WTC11 (cell line): ENCODE results near the gene SGTA. TPM values are rescaled to one million over a fixed set of nuclear protein-coding genes. Genes with fewer than 3 reads are reported as not detected.

ENCODE experiments used
- ATAC-seq: fragments of 200-7000 bp; cut with Tn5 transposase; 2 replicates; pipeline ENCODE4 v1.10.0; 2021; ENCODE audit warnings: mild to moderate bottlenecking, moderate library complexity
- CTCF ChIA-PET: fragments of 300-600 bp; sonication (Branson Sonifier 250); formaldehyde crosslinking; loops from one replicate; lab custom pipeline; 2021; ENCODE audit warnings: antibody characterized with exemption; lab: Charles Lee
- POLR2A ChIA-PET: fragments of 350-600 bp; sonication (Branson Sonifier 250); formaldehyde crosslinking; loops from one replicate; lab custom pipeline; 2021; ENCODE audit warnings: antibody characterized with exemption; lab: Charles Lee
- DNase-seq: peaks from one replicate; pipeline ENCODE4 v3.0.0; 2021; ENCODE audit warnings: low spot score
- H3K27ac Mint-ChIP-seq: 2 replicates; pipeline ENCODE4 v1.8.0; 2021; ENCODE audit warnings: mixed read lengths
- H3K27me3 Mint-ChIP-seq: 2 replicates; pipeline ENCODE4 v1.8.0; 2021; ENCODE audit warnings: low read depth, mild to moderate bottlenecking, moderate library complexity, mixed read lengths
- H3K36me3 Mint-ChIP-seq: 2 replicates; pipeline ENCODE4 v1.8.0; 2021; ENCODE audit warnings: mixed read lengths
- H3K4me1 Mint-ChIP-seq: 2 replicates; pipeline ENCODE4 v1.8.0; 2022; ENCODE audit warnings: mixed read lengths
- H3K4me3 Mint-ChIP-seq: 2 replicates; pipeline ENCODE4 v1.8.0; 2021; ENCODE audit warnings: mild to moderate bottlenecking, moderate library complexity, mixed read lengths
- H3K9me3 Mint-ChIP-seq: 2 replicates; pipeline ENCODE4 v1.8.0; 2021; ENCODE audit warnings: mixed read lengths
- ESRRA ChIP-seq: sonication (generic); formaldehyde crosslinking; IDR thresholded peaks from 2 replicates; pipeline ENCODE4 v1.8.1; 2022; ENCODE audit warnings: mild to moderate bottlenecking, missing genetic modification reagents, borderline replicate concordance
- KAT7 ChIP-seq: sonication (generic); formaldehyde crosslinking; IDR thresholded peaks from 2 replicates; pipeline ENCODE4 v1.8.1; 2023; ENCODE audit warnings: missing genetic modification reagents, mild to moderate bottlenecking, borderline replicate concordance
- NFATC4 ChIP-seq: fragments of 250-450 bp; sonication (Bioruptor Pico); IDR thresholded peaks from 2 replicates; pipeline ENCODE4 v1.9.0; 2021; ENCODE audit warnings: mild to moderate bottlenecking
- NFYB ChIP-seq: sonication (generic); formaldehyde crosslinking; conservative IDR thresholded peaks from 2 replicates; pipeline ENCODE4 v1.8.0; 2022; ENCODE audit warnings: low read depth, missing genetic modification reagents
- OVOL2 ChIP-seq: fragments of 250-450 bp; sonication (Bioruptor Pico); IDR thresholded peaks from 2 replicates; pipeline ENCODE4 v1.9.0; 2021; ENCODE audit warnings: mild to moderate bottlenecking, borderline replicate concordance
- RELA ChIP-seq: sonication (generic); formaldehyde crosslinking; IDR thresholded peaks from 2 replicates; pipeline ENCODE4 v1.8.1; 2022; ENCODE audit warnings: missing genetic modification reagents, mild to moderate bottlenecking, borderline replicate concordance
- SOX15 ChIP-seq: fragments of 250-450 bp; sonication (Bioruptor Pico); IDR thresholded peaks from 2 replicates; pipeline ENCODE4 v1.9.0; 2021; ENCODE audit warnings: mild to moderate bottlenecking
- TEAD4 ChIP-seq: sonication (generic); formaldehyde crosslinking; IDR thresholded peaks from 2 replicates; pipeline ENCODE4 v1.8.0; 2022; ENCODE audit warnings: mild to moderate bottlenecking, missing genetic modification reagents
- TP53 ChIP-seq: sonication (generic); formaldehyde crosslinking; IDR thresholded peaks from 2 replicates; pipeline ENCODE4 v1.8.1; 2023; ENCODE audit warnings: mild to moderate bottlenecking, missing genetic modification reagents
- ZNF263 ChIP-seq: sonication (generic); formaldehyde crosslinking; IDR thresholded peaks from 2 replicates; pipeline ENCODE4 v1.8.1; 2022; ENCODE audit warnings: low read depth, mild to moderate bottlenecking, moderate library complexity, missing genetic modification reagents
- total RNA-seq: library from RNA; stranded (reverse); gene quantifications from 3 replicates; pipeline ENCODE4 v1.2.3, GENCODE V29; 2021
- TF ChIP-seq, protein P1 (sequence below): fragments of 250-450 bp; sonication (Bioruptor Pico); IDR thresholded peaks from 2 replicates; pipeline ENCODE4 v1.9.0; 2021; ENCODE audit warnings: mild to moderate bottlenecking
- TF ChIP-seq, protein P2 (sequence below): sonication (generic); formaldehyde crosslinking; IDR thresholded peaks from 2 replicates; pipeline ENCODE4 v1.8.0; 2022; ENCODE audit warnings: mild to moderate bottlenecking, missing genetic modification reagents
- TF ChIP-seq, protein P3 (sequence below): fragments of 250-450 bp; sonication (Bioruptor Pico); IDR thresholded peaks from 2 replicates; pipeline ENCODE4 v2.1.2; 2022; ENCODE audit warnings: mild to moderate bottlenecking, moderate library complexity
- TF ChIP-seq, protein P4 (sequence below): sonication (generic); formaldehyde crosslinking; IDR thresholded peaks from 2 replicates; pipeline ENCODE4 v1.8.1; 2022; ENCODE audit warnings: mild to moderate bottlenecking, missing genetic modification reagents, moderate library complexity, borderline replicate concordance

The SGTA gene
- total RNA-seq, 1 experiment from 2014 or later = 91.2 TPM

DNA sequence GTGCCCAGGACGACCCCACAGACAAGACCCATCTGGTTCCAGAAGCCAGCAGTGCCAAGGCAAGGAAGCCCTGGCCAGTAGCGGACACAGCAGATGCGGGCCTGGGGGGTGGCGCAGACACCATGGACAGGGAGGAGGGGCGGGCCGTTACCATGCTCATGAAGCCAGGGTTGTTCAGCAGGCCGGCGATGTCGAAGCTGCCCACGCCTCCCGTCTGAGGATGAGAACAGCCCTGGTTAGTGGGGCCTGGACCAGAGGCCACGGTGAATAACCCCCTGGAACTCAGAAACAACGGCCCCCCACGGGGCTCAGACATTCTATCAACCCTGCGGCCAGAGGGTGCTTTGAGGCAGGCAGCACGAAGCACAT lies 21.8 kb downstream of the SGTA start:
- POLR2A ChIA-PET = no interaction called here
- Mint-ChIP-seq H3K27me3 (no peaks in the 10 kb centered on the region), H3K4me3 (no peak overlapping the region), H3K27ac (no peak overlapping the region), H3K36me3 (peaks cover 37% of the 10 kb centered on the region), H3K4me1 (no peaks in the 10 kb centered on the region), H3K9me3 (no peaks in the 10 kb centered on the region)
- ATAC-seq = no peak
- DNase-seq = no peak
- TF ChIP-seq, protein P1, sequence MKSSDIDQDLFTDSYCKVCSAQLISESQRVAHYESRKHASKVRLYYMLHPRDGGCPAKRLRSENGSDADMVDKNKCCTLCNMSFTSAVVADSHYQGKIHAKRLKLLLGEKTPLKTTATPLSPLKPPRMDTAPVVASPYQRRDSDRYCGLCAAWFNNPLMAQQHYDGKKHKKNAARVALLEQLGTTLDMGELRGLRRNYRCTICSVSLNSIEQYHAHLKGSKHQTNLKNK (CRISPR knock-in tag) = no peak
- TF ChIP-seq ZNF263 (CRISPR knock-in tag) (no peak), OVOL2 (CRISPR knock-in tag) (no peak)
- CTCF ChIA-PET = no interaction called here

DNA sequence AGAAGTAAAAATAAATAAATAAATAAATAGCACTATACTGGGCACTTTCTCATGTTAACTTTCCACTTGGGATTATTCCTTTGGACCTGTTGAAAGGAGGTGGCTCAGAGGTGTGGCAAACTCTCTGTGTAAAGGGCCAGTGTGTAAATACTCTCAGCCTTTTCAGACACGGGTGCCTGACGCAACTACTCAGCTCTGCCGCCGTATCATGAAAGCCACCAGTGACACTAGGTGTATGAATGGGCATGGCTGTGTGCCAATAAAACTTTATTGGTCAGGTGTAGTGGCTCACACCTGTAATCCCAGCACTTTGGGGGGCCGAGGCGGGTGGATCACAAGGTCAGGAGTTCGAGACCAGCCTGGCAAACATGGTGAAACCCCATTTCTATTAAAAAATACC lies 23.1 kb downstream of the SGTA start:
- CTCF ChIA-PET = interaction anchor here (0.8 kb wide), 1 partner anchor 11 kb away, joined by 3 read pairs; no protein-coding TSS in a partner anchor
- DNase-seq (no peak), ATAC-seq (no peak)
- H3K27ac Mint-ChIP-seq = no peak overlapping the region
- no peak overlapping the region for H3K4me3 Mint-ChIP-seq
- no peaks in the 10 kb centered on the region for H3K9me3 Mint-ChIP-seq
- no peaks in the 10 kb centered on the region for H3K27me3 Mint-ChIP-seq
- TF ChIP-seq RELA = no peak
- TF ChIP-seq, protein P2, sequence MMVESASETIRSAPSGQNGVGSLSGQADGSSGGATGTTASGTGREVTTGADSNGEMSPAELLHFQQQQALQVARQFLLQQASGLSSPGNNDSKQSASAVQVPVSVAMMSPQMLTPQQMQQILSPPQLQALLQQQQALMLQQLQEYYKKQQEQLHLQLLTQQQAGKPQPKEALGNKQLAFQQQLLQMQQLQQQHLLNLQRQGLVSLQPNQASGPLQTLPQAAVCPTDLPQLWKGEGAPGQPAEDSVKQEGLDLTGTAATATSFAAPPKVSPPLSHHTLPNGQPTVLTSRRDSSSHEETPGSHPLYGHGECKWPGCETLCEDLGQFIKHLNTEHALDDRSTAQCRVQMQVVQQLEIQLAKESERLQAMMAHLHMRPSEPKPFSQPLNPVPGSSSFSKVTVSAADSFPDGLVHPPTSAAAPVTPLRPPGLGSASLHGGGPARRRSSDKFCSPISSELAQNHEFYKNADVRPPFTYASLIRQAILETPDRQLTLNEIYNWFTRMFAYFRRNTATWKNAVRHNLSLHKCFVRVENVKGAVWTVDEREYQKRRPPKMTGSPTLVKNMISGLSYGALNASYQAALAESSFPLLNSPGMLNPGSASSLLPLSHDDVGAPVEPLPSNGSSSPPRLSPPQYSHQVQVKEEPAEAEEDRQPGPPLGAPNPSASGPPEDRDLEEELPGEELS (CRISPR knock-in tag) = no peak
- TF ChIP-seq, all 79 proteins: peak for 0
- POLR2A ChIA-PET = no interaction called here
- Mint-ChIP-seq H3K4me1 (no peaks in the 10 kb centered on the region), H3K36me3 (peaks cover 43% of the 10 kb centered on the region)

DNA sequence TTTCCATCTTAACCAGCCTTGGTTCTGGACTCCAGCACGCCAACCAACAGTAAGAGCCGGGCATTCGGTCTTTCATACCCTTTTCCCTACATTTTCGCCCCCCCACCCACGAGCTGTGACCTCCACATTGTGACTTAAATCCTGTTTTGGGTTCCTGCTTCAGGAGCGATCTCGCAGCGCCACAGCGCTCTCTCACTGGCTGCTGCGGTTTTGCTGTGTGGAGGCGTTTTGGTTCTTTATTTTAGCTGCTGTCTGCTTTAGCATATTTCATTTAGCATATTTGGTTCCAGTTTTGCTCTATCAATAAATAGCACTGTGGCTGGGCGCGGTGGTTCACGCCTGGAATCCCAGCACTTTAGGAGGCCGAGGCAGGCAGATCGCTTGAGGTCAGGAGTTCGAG lies 23.7 kb downstream of the SGTA start:
- ChIA-PET POLR2A (no interaction called here), CTCF (interaction anchor here (1.0 kb wide), 1 partner anchor 122 kb away, joined by 3 read pairs; no protein-coding TSS in a partner anchor)
- Mint-ChIP-seq H3K9me3 (no peaks in the 10 kb centered on the region), H3K27me3 (no peaks in the 10 kb centered on the region), H3K27ac (no peak overlapping the region), H3K36me3 (peaks cover 44% of the 10 kb centered on the region), H3K4me1 (no peaks in the 10 kb centered on the region), H3K4me3 (no peak overlapping the region)
- TF ChIP-seq OVOL2 (CRISPR knock-in tag) = no peak
- no peak for TF ChIP-seq TEAD4 (CRISPR knock-in tag)
- TF ChIP-seq KAT7 (CRISPR knock-in tag) = no peak
- TF ChIP-seq, protein P1 (CRISPR knock-in tag) = no peak
- TF ChIP-seq, protein P3, sequence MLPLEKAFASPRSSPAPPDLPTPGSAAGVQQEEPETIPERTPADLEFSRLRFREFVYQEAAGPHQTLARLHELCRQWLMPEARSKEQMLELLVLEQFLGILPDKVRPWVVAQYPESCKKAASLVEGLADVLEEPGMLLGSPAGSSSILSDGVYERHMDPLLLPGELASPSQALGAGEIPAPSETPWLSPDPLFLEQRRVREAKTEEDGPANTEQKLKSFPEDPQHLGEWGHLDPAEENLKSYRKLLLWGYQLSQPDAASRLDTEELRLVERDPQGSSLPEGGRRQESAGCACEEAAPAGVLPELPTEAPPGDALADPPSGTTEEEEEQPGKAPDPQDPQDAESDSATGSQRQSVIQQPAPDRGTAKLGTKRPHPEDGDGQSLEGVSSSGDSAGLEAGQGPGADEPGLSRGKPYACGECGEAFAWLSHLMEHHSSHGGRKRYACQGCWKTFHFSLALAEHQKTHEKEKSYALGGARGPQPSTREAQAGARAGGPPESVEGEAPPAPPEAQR (CRISPR knock-in tag) = no peak
- TF ChIP-seq SOX15 (CRISPR knock-in tag) = no peak
- TF ChIP-seq ESRRA (CRISPR knock-in tag) = no peak
- no peak for TF ChIP-seq NFYB (CRISPR knock-in tag)
- TF ChIP-seq NFATC4 (CRISPR knock-in tag) = no peak
- TF ChIP-seq, protein P4, sequence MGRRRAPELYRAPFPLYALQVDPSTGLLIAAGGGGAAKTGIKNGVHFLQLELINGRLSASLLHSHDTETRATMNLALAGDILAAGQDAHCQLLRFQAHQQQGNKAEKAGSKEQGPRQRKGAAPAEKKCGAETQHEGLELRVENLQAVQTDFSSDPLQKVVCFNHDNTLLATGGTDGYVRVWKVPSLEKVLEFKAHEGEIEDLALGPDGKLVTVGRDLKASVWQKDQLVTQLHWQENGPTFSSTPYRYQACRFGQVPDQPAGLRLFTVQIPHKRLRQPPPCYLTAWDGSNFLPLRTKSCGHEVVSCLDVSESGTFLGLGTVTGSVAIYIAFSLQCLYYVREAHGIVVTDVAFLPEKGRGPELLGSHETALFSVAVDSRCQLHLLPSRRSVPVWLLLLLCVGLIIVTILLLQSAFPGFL (CRISPR knock-in tag) = no peak
- TF ChIP-seq TP53 (CRISPR knock-in tag) = no peak
- DNase-seq (no peak), ATAC-seq (no peak)
